B cell (primary cell): ENCODE data around the gene FIBCD1.

ENCODE experiments used
- EZH2 ChIP-seq: IDR thresholded peaks from 2 replicates; pipeline ENCODE4 v1.6.1; 2012; ENCODE audit warnings: borderline replicate concordance, low read depth, mild to moderate bottlenecking, moderate library complexity, low read length; ENCODE audit not compliant: insufficient read depth, poor library complexity, severe bottlenecking
- TF ChIP-seq, protein P1 (sequence below): fragments of 200-600 bp; IDR thresholded peaks from one replicate; pipeline ENCODE4 v1.8.0; 2022; ENCODE audit warnings: antibody characterized with exemption, mild to moderate bottlenecking

DNA sequence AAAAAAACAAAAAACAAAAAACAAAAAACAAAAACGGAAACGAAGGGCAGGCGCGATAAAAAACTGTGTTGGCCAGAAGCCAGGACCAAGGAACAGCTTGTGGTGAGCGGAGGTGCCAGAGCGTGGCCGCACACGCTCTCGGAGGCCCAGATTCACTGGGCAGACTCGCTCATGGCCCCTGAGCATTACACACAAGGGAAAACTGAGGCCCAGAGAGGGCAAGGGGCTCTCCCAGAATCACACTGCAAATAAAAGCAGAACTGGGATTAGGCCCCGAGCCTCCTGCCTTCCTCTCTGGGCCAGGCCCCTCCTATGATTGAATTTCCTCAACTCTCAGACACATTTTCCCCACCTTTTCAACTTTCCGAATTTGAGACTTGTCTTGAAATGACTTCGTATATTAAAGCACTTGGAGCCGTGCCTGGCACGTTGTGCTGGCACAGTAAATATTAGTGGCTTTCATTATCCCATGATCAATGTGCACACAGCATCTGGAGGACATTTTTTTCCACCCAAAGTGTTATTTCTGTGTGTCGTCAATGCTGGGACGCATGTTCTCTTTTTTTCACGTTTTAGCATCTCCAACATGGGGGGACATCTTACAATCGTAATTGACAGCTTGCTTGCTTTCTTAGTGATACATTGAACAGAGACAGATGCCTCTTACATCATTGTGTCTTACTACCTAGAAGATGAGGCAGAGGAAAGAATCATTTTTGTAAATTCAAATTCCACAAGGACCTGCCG, 7.4 kb downstream of the FIBCD1 start:
- TF ChIP-seq, protein P1, sequence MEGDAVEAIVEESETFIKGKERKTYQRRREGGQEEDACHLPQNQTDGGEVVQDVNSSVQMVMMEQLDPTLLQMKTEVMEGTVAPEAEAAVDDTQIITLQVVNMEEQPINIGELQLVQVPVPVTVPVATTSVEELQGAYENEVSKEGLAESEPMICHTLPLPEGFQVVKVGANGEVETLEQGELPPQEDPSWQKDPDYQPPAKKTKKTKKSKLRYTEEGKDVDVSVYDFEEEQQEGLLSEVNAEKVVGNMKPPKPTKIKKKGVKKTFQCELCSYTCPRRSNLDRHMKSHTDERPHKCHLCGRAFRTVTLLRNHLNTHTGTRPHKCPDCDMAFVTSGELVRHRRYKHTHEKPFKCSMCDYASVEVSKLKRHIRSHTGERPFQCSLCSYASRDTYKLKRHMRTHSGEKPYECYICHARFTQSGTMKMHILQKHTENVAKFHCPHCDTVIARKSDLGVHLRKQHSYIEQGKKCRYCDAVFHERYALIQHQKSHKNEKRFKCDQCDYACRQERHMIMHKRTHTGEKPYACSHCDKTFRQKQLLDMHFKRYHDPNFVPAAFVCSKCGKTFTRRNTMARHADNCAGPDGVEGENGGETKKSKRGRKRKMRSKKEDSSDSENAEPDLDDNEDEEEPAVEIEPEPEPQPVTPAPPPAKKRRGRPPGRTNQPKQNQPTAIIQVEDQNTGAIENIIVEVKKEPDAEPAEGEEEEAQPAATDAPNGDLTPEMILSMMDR, result no peak
- no peak for TF ChIP-seq EZH2
